MV-4-11 (cell line): ENCODE measurements around the gene FGD6.
A peak's percentile ranks its signal among the peaks of the same experiment; 100 is the strongest.
"Not testable (repeated sequence)": the region's sequence is repeated elsewhere in the genome, so short reads cannot be mapped to it uniquely, and the experiment has no call there.

Experiments
- DNase-seq: peaks from one replicate; lab custom pipeline; 2025; lab: John Stamatoyannopoulos, UW

The FGD6 gene

GRCh38 chr12:95217377-95218149 lies at the start of gene FGD6, which contains the start of gene VEZT:
FGD6 (minus strand) TSS chr12:95217467; CDS start chr12:95217240, 227 bp downstream.
VEZT (plus strand) TSS chr12:95217807; CDS start chr12:95217851, 44 bp downstream.
- peak; percentile 99 for DNase-seq

GRCh38 chr12:95266254-95266653 lies 49.0 kb upstream of the FGD6 start:
- DNase-seq = no peak

GRCh38 chr12:95265765-95266164 lies 48.5 kb upstream of the FGD6 start:
- DNase-seq = no peak

- DNase-seq = no peak
Measured at GRCh38 chr12:95262808-95263207, 45.5 kb upstream of the FGD6 start.

- DNase-seq = no peak
Measured at GRCh38 chr12:95261109-95261508, 43.8 kb upstream of the FGD6 start.

GRCh38 chr12:95259368-95259767 lies 42.1 kb upstream of the FGD6 start:
- DNase-seq = no peak

GRCh38 chr12:95258803-95259202 lies 41.5 kb upstream of the FGD6 start:
- no peak for DNase-seq

GRCh38 chr12:95258151-95258550 lies 40.9 kb upstream of the FGD6 start:
- no peak for DNase-seq

- DNase-seq = no peak
Measured at GRCh38 chr12:95257541-95257940, 40.3 kb upstream of the FGD6 start.

- no peak for DNase-seq
Measured at GRCh38 chr12:95253386-95253785, 36.1 kb upstream of the FGD6 start.

GRCh38 chr12:95248604-95249360 lies 31.5 kb upstream of the FGD6 start:
- no peak for DNase-seq

GRCh38 chr12:95248095-95248494 lies 30.8 kb upstream of the FGD6 start:
- no peak for DNase-seq

- DNase-seq = no peak
Measured at GRCh38 chr12:95244350-95244749, 27.1 kb upstream of the FGD6 start.

GRCh38 chr12:95243497-95244183 lies 26.4 kb upstream of the FGD6 start:
- no peak for DNase-seq

GRCh38 chr12:95241761-95242506 lies 24.7 kb upstream of the FGD6 start:
- DNase-seq = no peak

- DNase-seq = not testable (repeated sequence)
Measured at GRCh38 chr12:95241138-95241537, 23.9 kb upstream of the FGD6 start.

- DNase-seq = no peak
Measured at GRCh38 chr12:95240556-95240955, 23.3 kb upstream of the FGD6 start.

- not testable (repeated sequence) for DNase-seq
Measured at GRCh38 chr12:95239835-95240234, 22.6 kb upstream of the FGD6 start.

- no peak for DNase-seq
Measured at GRCh38 chr12:95239216-95239615, 21.9 kb upstream of the FGD6 start.

- no peak for DNase-seq
Measured at GRCh38 chr12:95238150-95238549, 20.9 kb upstream of the FGD6 start.

- DNase-seq = no peak
Measured at GRCh38 chr12:95237315-95237714, 20.0 kb upstream of the FGD6 start.

- DNase-seq = not testable (repeated sequence)
Measured at GRCh38 chr12:95235621-95236020, 18.4 kb upstream of the FGD6 start.
